NCI-H2196 (cell line): Measurements from ENCODE around the gene POU3F3.

ENCODE experiments used
- DNase-seq: peaks from one replicate; lab custom pipeline; 2025; ENCODE audit not compliant: unreplicated experiment; lab: John Stamatoyannopoulos, UW

The POU3F3 gene

DNA sequence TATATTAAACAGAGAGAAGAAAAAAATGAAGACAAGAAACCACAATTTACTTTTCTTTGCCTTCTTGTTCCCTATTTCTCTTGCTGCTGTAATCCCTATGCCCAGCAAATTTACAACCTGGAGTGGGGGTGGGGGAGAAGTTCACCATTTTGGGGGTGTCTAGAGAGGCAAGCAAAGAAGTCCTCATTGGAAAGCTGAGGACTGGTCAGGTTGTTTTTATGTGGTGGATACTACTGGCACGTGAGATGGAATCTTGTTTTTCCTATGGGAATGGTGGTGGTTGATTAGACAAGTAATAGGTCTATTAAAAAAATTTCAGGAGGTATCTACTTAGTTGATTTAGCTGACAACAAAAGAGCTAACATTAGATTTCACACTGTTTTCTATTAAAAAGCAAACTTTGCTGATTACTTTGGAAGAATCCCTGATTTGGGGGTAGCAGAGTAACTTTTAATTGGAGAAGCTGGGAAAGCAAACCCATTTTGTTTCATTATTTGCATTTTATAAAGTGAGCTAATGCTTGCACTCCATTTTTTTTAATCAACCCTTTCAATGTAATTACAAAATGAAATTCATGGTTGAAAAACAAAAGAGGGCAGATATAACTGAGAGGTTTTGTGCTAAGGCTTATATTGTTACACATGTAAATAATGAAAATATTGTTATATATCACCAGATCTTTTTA is 6.0 kb downstream of the POU3F3 start:
- DNase-seq: no peak

DNA sequence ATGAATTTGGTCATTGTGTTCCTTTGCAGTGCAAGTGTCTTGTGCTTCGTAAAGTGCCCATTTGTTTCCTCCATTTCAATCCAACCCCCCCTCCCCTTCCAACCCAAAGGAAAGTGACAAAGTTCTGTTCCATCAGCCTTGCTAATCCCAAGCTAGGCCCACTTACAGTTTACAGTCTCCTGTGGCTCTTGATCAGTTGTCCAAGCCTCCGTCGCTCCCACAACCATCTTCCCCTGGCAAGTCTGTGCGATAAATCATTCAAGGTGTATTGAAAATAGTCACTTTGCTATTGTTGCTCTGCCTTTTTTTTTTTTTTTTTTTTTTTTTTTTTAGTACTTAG is 6.5 kb downstream of the POU3F3 start:
- DNase-seq: no peak

DNA sequence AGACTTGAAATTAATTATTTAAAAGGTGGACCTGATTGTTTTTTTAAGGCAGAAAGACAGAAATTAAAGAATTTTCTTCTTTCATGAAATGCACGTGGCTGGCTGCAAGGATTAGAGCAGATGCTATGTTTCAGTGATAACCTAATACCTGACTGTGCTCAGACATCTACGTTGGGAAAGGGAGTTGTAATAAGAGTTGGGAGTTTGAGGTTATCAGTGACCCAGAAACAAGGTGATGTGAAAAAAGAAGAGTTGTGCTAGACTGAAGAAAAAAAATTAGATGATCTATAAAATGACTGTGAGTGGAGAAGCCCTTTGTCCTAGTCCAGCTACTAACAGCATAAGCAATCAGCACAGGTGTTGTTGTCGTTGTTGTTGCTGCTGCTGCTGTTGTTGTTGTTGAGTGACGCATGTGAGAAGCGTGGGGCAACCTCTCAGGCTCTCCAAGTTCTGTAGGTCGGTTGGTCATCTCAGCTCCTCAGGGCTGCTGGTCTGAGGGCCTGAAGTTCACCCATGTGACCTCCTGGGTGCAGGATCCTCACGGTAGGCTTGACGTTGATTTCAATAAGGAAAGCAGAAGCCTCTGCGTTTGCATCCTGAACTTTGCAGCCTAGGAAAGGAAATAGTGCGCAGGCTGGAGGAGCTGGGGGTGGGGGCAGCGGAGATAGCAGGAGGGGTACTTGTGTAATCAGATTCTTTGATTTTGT is 7.6 kb downstream of the POU3F3 start:
- no peak for DNase-seq

DNA sequence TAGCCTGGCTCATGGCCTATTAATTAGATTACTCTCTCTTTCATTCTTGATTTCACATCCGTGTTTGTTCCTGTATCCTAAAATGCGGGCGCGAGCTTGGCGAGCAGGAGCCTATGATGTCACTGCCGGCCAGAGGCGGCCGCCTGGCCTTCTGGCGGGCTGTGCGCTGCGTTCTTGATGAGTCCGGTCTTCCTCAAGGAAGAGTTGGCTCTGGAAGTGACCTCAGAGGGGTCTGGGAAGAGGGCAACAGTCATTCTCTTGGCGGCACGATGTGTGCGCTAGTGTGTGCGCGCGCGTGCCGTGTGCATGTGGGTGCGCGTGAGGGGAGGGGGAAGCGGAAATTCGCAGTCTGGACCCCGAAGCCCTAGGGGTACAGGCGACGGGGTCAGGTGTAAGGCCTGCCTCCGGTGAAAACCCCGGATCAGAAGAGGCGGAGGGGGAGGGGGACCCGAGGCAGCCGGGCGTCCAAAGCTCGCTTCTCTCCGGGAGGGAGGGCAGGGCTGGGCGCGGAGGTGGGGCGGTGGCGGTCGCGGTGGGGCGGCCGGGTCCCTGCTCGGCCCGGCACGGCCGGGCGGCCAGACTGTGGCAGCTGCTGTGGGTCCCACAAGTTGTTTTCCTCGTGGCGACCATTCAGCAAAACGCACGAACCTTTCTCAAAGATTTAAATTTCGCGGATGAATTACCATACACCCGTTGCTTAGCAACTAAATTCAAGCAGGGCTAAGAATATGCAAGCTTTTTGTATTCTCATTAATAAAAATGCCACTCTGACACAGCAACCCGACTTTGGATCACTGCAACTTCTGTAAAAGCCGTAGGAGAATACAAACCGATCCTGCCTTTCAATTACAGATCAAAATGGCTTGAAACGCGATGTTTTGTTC is 8.4 kb downstream of the POU3F3 start:
- DNase-seq: no peak

DNA sequence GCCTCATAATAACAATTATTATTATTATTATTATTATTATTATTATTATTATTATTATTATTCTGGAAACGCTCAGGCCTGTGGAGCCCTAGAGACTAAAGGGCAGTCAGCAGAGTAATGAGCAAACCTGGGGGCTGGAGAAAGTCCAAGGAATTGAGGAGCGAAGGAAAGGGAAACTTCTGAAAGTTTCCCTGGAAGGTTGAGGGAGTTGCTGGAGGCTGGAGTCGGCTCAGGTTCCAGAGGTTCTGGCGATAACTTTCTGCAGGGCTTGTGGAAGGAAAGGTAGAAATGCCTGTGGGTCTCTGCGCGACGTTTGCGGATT is 9.2 kb downstream of the POU3F3 start:
- no peak for DNase-seq

DNA sequence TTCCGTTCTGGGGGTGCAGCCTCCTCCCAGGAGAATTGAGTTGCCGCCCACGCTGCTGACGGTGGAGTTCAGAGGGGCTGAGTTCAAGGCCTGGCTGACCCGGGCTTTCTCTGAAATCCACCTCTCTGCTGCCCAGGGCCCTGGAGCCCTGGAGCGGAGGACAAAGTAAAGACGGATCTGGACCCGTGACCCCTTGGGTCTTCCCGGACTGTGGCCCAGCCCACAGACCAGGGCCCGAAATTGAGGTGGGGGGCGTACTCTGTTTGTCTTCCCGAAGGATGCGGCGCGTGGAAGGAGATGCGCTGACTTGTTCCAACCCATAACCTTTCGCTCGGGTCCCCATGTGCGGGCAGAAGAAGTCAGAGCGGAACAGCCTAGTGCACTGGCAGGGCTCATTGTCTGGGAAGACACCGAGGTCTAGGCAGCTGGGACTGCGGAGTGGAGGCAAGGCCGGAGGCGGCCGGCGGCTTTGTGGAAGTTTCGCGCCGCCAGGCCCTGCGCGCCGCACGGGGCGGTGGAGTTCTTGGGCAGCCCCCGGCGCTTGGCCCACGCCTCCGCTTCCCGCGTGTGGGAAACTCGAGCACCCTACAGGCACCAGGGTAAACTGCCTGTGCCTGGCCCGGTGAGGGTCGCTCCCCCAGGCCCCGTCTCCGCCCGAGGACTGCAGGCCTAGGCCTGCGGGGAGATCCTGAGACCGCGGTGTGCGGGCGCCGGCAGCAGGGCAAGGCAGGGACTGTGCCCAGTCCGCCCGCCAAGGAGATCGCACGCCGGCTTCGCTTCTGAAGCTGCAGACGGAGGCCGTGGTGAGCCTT is 9.8 kb downstream of the POU3F3 start:
- DNase-seq: no peak

DNA sequence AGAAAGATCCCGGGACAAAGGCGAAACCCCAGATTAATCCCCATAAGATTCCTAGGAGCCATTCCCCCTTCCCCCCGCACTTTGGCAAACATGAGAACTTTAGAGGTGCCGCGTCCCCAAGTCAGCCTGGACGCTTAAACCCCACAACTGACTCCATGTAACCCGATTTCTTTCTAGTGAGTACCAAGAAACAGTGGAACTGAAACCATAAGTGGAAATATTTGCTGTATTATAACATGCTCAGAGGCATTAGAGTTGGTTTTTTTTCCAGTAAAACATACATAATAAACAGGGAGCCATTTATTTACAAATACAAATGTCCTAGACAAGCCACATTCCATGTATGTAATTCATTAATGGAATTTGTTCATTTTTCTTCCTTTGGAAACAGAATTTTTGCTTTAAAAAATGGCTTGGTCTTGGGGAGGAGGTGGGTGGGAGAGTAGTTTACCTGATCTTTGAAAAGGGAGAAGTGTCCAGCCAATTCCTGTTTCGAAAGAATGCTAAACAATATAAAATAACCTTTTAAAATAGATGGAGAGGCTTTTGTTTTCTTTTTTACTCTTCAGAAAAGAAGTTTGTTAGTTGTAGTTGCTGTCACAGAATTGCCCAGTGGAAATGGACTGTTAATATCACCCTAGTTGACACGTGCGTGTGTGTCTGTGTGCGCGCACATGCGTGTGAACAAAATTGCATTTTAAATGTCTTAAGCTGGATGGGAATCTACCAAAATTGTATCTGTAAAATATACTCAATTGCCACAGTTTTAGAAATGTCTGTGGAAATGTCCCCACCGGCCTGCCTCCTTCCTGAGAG is 10.6 kb downstream of the POU3F3 start:
- no peak for DNase-seq

DNA sequence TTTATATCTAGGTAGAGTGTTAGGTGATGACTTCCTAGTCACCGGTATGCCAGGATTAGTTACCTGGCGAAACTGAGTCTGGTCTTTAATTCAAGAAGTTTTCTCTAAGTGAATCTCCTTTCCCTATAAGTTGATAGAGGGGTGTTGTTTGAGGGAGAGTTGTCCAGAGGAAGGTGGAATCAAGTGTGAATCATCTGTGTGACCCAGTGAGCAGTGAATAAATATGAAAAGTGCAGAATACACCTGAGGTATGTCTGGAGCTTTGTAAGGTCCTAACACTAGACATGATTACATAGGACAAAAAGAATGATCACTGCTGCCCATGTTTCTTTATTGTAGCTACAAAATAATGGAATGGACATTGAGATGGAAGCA is 11.2 kb downstream of the POU3F3 start:
- no peak for DNase-seq

DNA sequence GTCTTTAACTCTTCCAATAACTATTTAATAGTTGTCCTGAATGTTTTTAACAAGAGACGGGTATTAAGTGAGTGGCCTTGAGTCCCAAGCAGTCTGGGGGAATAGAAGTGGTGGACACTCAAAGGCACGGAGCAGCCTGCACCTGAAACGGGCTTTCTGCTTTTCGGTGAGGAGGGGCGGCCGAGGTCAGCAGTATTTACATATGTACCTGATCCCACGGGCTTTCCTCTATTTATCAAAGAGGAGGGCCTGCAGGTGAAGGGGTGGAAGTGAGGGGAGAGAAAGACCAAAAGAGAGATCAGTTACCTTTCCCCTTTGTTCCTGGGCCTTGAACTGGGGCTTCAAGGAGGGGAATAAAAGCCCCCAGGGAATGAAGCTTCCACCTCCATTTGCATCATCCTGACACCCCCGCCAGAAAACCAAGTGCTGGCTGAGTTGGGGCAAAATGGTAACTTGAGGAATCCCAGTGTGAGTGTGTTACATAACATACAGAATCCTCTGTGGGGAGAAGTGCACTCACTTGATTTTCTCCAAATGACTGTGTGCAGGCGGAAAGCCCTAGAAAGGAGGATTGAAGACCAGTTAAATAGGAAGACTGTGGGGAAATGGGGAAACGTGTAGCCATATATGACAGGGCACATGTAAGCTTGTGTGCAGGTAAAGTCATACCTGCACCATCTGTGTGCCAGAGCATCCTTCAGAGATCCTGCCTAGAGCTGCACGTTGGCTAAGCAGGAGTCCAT is 12.4 kb downstream of the POU3F3 start:
- no peak for DNase-seq

DNA sequence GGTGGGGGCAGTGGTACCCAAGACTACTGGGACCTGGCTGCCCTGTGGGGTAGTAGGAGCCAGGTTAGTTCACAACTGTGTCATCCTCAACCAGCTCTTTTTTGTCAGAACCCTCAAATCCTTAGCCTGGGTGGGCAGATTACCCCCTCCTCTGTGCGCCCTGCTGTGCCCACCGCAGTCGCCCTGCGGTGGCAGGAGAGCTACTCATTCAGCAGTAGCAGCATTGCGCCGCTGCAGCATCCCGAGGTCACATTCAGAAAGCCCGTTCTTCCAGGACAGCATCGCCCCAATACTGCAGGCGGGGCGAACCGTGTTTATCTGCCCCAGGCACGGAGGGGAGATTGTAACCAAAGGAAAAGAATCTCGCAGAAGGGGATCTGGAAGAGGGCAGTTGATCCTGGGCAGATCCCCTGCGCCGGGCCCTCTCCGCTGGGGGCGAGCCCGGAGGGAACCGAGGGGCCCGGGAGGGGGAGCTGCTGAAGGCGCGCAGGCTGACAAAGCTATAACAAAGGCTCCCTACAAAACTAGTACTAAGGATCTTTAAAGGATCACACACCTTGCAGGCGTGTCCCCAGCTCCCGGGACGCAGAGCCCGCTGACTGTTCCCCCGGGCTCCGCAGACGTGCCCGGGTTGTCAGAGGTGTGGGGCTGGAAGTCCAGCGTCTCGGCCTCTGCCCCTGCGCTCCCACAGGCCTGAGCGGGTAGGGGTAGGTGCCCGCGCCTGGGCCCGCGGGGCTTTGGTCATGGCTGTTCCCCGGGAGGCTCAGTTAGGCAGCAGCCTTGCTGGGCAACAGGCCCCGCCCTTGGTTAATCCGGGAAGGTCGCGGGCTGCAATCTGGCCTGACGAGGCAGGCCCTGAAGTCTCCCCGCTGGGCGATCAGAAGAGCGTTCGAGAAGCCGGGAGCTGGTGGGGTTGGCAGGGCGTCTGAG is 13.2 kb downstream of the POU3F3 start:
- no peak for DNase-seq

DNA sequence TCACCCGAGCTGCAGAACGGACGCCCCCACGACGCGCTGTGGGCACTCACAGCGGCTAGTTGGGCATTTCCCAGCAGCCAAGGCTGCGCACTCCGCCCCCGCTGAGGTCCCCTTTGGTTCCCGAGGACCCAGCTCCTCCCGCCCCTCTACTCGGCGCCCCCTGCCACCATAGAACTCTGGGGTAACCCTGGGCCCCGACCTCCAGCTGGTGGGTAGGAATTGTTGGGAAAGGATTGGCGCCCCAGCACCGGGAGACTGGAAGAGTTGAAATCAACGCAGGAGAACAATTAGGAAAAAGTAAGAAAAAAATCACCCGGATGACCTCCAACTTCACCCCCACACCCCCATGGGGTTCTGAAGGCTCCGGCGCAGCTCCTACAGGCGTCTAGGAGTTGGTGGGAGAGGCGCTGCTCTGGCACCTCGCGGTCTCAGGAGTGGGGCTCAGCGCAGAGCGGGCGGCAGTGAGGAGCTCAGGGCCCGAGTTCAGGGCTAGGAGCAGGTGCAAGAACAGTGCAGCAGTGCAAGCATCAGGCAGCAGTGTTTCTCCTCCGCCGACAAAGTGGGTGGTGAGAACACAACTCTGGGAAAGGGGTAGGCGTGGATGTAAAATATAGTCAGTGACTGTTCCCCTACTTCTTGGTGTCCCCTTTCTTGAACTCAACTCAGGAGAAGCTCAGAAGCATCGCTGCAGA is 14.0 kb downstream of the POU3F3 start:
- DNase-seq: no peak

DNA sequence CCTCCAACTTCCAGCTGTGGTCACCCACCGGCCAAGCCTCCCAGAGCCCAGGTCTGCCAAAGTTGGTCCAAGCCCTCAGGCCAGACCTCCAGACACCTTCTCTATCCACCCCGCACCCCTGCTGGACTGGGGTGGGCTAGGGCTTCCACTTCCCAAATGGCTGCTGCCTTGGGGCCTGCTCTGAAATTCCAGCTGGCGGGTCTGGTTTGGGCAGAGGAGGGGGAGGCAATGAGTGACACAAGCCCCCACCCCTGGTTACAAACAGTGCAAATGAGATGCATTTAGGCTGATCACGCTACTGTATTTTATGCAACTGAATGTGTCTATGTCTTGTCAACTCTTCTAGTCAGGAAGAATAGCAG is 14.6 kb downstream of the POU3F3 start:
- no peak for DNase-seq

DNA sequence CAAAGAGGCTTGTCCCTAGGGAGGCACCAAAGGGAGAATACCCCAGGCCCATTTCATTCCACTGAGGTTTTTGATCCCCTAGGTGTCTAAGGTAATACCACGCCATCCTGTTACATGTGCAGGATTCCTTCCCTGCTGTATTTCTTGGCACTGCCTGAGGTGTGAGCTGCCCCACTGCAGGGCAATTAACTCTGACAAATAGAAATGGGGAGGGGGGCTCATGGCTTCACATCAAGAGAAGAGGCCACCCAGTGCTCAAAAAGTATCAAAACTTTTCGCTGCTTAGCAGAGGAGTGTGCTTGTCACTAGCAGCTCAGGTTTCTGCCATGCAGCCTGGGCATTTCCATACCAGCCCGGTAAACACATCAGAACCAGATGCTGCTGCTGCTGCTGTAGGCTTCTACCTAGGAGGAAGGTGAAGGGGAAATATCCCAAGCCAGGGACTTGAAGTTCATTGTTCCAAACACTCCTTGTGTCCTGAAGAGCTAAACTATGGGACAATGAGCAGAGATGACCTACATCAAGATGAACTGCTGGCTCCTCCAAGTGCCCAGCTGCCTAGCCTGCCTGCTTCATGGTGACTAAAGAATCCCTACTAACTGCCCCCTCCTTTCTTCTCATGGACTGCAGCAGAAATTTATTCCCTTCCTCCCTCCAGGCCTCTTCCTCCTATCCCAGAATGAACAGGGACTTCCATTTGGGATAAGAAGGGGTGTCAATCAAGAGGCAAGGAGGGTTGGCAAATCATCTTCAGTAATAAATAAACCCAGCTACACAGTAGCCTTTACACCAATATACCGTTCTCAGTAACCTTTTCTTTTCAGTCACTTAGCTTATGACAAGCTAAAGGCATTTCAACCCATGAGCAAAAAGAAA is 16.4 kb downstream of the POU3F3 start:
- DNase-seq: no peak

DNA sequence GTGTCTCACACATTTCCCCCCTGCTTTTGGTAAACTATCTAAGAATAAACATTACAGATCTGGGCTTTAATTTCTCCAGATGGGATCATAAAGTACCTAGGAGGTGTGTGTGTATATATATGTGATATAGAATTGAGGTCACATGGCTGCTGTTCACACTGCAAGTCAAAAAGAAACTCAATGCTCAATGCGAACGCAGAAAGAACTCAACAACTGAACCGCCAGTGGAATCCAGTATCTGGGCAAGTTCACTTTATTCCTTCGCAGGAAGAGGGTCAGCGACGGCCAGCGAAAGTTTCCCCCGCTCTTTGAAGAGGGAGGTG is 17.7 kb downstream of the POU3F3 start:
- no peak for DNase-seq

DNA sequence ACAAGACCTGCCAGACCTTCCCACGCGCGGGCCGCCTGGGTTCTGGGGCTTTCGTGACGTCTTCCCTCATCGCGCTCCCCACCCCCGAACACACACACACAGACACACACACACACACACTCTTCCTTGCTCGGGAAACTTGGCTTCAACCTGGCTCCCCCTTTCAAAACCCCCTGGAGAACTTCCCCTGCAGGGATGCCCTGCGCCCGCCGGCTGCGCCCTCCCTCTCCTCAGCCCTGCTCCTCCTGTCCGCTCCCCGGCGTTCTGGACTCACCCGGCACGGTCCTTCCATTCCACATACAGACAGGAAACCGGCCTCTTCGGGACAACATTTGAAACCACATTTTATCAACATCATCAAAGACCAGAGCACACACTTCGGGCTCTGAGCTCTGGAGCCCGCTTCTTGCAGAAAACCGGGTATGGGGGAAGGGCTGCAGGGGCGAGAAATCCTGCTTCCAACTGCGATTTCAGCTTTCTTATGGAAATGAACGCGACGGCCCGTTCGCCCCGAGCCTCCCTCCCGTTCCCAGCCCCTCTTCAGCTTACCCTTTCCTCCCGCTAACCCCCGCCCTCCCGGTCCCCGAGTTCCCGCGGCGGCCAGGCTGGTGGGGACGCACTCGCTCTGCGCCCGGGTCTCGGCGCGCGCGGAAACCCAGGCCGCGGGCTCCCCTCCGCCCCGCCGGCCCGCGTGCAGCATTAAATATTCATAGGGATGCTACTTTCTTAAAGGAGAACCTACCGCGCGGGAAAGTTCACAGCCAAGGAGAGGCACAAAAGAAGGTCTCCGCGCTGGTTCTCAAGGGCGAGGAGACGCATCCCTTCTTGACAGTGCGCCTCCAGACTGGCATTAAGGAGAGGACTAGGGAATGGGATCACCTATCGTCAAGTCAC is 18.3 kb downstream of the POU3F3 start:
- no peak for DNase-seq

DNA sequence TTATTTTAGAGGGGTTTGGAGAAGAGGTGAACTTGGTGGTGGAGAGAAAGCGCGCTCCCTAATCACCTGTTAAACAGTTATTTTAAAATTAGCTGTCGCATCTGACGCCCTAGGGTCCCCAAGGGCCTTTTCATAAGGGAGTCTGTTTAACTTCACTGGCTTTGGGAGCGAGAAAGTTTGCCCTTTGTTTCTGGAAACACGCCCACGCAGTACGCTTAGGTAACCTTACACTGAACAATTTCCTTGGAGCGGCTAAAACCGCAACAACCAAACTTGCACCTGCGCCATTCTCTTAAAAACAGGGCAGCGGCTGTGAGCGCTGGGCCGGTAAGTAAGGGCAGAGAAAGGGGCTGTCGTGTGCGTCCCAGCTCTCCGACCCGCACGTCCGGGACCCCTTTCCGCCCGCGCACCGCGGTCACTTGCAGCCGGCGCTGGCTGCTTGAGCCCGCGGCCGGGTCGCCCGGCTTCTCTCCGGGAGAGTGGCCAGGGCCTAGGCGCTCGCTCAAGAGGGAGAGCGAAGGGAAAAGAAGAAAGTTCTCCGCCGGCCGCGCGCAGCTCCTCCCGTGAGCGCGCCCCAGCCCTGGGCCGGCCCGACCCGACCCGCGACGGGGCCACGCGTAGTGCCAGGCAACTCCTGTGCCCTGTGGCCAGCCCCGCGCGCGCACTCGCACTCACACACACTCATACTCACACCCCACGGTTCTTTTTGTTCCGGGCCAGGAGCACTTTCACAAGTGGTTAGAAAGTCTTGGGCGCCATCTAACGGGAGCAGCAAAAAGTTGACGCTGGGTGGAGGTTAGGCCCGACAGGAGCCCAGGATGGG is 19.2 kb downstream of the POU3F3 start:
- peak; percentile 28 for DNase-seq
